Retina (tissue), 1 donor: ENCODE data around the gene KDM5A.
A peak's percentile ranks its signal among the peaks of the same experiment; 100 is the strongest.

Source experiments
- DNase-seq: peaks from one replicate; pipeline ENCODE4 v3.0.0-alpha.2; 2016

KDM5A gene

DNA sequence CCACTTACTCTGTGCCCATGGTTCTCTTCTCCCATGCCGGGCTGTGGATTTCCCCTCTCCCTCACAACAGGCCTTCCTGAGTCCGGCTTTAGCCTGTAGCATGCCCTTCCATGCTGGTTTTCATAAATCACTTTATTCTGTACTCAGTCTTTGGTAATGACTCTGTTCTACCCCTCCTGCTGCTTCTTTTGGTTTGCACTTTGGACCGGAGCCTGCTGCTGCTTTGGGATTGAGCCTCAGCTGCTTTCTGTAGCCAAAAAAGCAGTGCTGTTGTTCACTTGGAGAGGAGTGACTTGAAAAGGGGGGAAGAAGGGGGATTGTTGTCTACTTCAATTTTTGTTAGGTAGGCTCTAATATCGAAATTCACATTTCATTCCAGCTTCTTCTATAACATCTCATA is 118.0 kb downstream of the KDM5A start:
- no peak for DNase-seq

DNA sequence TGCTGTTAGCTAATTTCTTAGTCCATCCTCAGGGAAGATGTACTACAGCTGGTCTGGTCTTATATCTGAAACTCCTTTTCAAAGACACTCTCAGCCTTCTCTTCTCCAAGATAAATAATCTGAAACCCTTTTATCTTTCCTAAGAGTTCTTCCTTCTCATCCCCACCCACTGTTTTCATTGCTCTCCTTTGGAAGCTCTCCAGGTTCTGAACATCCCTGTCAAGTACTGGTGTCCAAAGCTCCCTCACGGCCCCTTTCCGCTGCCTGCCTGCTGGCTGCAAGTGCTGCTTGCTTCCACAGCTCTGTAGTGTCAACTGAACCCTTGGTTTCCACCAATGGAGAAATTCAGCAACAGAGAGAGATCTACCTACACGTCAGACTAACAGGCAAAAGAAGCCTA is 119.9 kb downstream of the KDM5A start:
- DNase-seq = no peak

DNA sequence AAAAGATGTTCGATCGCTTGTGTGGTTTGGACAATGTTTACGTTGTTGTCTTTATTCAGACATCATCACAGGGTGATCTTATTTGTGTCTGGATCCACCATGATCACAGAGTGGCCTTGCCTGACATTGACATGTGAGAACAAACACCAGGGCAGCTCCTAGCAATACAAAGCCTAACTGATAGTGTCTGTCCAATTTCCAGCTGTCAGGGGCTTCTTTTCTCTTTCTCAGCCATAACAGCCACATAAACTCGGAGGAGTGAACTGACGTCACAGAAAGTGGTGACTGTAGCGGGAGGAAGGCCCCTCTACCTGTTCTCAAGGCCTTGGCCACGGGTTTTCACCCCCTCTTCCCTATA is 120.7 kb downstream of the KDM5A start:
- DNase-seq = no peak

DNA sequence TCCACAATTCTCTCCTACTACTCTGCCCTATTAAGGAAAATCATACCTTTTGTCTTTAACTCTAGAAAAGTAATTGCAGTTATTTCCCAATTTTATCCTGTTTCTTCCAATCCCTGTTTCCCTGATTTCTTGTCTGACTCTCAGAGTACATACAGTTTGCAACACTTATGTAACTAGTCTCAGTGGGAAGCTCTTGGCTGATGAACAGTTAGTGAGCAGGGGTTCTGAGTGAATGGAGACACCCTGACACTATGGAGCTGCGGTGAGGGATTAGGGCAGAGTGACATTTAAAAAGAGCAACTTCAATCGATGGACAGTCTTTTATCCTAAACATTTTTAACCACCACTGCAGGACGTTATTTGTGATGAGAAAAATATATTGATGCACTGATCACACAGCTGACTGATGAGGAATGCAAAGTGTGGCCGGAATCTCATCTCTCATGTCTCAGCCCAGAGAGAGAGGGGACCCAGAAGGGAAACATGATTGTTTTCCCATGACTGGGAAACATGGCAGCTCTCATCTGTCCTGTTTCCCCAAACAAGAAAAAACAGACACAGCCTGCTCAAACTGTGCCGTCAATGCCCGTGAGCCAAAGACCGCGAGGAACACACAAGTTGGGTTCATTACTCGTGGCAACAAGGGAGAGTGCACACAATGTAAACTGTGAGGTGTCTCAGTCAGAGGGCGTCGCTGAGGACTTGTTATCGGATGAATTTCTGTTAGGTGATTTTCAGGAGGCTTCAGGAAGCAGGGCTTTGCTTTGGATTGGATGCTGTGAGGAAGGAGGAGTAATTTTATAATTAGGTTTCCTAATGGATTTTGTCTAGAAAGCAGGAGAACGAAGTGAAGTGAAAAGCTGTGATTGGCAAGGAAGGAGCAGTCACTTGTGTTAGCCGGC is 121.3 kb downstream of the KDM5A start:
- DNase-seq = peak; percentile 25

DNA sequence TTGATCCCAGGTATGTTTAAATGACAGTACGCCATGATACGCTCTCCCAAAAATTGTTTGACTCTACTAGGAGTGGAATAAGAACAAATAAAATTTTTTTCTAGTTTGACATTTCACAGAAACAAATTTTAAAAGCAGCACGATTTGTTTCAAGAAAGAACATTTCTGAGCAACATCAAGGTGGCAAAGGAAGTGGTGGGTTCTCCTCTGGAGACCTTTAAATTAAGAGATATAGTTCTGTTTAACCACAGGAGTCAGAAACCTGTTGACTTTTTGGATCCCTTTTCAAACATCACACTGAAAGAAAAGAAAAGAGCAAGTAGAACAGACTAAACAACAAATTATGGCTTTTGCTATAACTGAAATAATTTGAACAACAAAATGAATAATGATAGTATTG is 124.0 kb downstream of the KDM5A start:
- no peak for DNase-seq

DNA sequence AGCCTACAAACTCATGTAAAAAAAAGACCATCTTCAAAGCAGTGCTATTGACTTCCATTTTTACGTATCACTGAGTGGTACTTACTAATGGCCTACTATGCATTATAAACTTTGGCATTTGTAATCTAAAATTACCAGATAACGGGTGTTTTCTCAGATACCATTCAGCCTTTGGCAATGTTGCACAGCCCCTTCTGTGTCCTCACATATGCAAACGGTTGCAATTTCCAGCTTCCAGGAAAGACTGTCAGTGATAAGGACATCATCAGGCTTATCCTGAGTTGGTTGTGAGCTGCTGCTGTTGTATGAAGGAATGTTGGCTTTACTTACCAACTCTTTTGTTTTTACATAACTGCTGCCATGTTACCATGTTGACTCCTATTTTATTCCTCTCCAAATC is 124.9 kb downstream of the KDM5A start:
- no peak for DNase-seq

DNA sequence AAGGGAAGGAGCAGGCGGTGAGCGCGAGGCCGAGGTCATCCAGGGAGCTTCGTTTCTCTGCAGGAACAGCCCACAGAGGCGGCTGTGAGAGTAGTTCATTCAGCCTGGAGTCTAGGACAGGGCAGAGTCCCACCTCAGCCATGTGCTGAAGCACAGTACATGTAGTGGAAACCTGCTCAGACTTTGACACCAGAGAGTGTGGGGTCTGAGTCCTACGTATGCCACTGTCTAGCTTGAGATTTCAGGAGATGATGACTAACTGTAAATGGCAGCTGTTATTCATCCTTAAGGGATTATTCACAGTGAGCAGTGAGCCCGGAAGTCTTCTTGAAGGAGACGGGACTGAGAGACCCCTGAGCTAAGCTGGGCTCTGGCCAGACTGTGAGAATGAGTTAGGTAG is 125.5 kb downstream of the KDM5A start:
- no peak for DNase-seq

DNA sequence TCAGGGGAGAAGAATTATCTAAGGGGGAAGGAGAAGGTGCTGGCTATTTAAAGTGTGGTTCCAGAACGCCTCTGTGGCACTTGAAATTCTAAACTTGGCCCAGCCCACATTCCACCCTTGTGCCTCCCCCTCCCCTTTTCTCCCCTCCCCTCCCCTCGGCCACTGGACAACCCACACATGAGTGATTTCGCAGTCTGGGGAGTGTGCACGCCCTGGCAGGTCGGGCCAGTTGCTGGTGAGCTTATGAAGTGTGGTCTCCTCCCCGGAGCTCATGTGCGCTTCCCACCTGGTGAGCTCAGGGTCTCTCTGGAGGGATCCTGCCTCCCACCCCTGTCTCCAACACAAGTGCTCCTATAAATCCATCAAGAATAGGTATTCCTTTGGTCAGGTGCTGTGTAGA is 126.3 kb downstream of the KDM5A start, which contains the start of gene SLC6A13:
SLC6A13 (minus strand) TSS at position 20 of the 400 bp plus-strand sequence. CDS start 2,784 bp downstream, outside the sequence.
- no peak for DNase-seq

DNA sequence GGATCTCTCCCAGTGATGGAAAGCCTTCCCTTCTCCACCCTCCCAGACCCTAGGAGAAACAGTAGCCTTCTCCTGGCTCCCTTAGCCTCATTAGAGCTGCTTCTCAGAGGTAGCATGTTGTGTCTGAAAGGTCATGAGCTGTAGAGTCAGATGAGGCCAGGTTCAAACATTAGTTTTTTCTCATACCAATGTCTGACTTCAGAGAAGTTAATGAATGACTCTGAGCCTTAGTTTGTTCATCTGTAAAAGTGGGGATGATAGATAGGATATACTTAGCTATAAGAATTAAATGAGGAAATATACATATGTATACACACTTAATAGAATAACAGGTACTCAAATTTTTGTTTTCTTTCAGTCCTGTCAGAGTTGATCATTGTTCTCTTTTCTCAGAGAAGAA is 127.0 kb downstream of the KDM5A start:
- no peak for DNase-seq

DNA sequence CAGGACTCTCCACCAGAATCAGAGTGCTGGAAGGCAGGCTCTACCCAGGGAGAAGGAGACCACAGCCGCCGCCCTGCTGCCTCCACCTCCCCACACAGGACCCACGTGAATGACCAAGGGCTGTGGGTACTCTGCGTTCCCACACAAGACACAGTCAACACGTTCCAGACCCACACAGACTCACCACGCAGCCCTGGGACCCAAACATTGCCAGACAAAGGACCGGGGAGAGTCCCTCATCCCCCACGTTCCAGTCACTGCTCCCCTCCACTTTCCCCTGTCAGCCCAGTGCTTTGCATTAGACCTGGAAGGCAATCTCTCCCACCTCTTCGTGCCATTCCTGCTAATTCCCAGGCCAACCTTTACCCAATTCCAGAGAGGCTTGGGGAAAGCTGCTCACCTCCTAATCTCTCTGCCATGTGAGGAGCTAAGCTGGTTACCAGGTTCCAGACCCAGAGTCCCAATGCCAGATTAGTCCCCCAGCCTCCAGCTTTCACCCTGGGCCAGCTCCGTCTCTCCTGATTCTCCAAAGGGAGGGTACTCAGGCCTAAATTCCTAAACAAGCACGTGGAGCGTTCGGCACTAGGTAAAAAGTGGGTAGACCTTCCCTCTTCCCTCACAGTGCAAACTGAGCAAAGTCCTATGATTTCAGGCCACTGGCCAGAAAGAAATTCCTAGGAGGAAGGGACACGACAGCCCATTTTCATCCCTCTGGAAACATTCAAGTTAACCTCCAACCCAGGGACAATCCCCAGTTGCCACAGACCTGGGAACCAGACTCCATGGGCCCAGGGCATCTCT is 131.4 kb downstream of the KDM5A start:
- no peak for DNase-seq

DNA sequence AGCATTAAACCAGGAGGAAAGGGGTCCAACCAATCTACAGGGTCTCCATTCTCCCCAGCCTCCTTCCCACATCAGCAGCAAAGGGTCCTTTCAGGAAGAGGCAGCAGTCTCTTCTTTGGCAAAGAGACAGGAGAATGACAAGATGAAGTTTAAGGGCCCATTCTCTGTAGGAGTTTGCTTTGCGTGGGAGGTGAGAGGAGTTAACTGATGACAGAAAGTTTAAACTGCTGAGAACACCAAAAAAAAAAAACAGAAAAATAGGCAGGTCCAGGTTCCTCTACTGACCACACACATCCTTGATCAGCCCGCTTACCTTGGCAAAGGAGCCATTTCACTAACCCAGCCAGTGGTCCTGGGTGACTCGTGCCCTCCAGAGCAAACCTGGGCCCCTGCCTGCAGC is 132.2 kb downstream of the KDM5A start:
- no peak for DNase-seq

DNA sequence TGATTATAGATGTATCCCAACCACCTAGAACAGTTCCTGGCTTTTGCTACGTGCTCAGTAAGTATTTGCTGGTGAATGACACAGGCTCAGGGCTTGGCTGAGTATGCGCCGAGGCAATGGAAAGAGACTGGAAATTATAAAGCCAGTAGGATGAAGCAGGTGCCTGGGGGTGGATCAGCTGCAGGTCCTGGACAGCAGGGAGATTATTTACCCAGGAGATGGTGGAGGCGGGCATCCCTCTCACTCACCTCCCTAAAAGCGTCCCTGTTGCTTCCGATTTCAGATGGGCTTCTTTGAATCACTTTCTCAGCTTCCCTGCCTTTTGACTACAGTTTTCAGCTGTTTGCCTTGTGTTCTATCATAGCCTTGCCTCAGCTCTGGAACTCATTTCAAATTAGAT is 132.9 kb downstream of the KDM5A start:
- no peak for DNase-seq

DNA sequence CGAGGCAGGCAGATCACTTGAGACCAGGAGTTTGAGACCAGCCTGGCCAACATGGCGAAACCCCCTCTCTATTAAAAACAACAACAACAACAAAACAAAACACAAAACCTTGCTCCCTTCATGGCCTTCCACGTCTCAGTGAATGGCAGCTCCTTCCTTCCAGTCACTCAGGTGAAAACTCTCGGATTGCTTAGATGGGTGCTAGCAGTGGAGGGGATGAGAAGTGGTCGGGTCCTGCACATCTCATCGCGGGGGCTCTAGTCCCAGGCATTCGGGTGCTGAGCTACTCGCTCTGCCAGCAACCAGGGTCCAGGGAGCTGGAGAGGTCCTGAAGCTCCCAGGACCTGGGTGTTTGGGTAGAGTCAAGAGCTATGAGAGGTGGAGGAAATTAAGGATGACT is 134.2 kb downstream of the KDM5A start:
- DNase-seq = no peak

DNA sequence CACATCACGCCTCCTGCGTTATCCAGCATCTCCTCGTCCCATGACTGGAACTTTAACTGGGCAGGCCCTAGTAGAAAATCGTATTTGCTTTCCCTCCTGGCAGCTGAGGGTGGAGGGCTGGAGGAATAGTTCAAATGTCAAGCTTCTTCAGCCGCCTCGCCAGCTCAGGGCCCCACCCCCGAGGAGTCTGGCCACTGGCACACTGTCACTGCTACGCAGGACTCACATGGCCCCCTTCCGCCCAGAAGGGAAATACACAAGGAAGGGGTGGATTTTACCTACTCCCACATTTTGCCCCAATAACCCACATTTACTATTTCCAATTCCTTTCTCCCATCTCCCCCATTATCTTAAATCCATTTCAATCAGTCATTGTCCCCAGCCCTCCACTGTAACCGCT is 135.1 kb downstream of the KDM5A start:
- no peak for DNase-seq

DNA sequence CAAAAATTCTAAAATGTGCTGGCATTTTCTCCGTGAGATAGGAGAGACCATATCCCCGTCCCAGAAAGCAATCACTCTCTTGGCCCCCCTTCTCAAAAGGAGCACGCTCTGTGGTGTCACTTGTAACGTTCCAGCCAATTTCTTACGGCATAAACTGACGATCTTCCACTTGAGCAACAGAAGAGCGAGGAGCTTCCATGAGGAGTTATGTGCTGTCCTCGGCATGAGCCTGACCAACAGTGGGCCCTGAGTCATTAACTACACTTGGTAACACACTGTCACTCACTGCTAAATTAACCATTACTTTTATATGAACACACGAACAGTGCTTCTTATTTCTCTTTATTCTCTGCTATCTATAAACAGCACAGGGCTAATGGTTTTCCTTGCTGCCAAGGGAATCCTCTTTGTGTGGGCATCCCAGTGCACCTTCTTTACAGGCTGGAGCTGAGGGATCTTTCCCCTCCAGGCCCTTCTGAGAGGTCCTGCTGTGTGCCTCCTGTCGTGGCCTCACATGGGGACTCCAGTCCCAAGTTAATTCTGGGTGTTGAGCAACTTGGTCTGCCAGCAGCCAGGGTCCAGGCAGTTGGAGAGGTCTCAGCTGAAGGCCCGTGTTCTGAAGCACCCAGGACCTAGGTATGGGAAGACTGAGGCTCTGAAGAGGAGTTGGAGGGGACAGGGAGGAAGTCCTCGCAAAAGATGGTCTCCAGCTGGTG is 135.8 kb downstream of the KDM5A start:
- DNase-seq = no peak

DNA sequence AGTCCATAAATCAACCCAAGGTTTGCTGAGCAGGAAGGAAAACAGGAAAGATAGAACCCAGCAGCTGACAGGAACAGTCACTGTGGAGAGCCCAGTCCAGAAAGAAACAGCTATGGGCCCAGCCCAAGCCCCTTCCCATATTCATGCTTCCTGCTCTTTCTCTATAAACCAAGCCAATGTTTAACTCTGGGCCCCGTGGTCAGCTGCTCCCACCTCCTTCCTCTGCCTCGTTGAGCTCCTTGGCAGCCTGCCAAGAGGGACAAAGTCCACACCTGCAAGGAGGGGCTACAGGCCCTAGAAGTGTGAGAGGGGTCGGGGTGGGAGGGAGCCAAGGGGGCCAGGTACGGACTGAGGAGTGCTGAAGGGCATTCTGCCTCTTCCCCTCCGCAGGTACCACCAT is 136.5 kb downstream of the KDM5A start:
- no peak for DNase-seq

DNA sequence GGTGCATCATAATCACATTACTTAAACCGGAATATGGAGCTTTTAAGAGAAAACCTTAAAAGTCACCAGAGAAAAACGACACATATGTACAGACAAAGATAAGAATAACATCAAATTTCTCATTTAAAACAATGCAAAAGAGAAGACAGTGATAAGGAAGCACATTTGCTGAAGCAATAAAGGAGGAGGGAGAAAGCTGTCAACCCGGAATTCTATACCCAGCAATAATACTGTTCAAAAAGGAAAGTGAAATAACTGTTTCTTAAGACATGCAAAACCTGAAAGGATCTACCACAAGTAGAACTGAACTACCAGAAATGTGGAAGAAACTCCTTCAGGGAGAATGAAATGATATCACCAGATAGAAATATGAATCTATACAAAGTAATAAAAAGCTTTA is 141.8 kb downstream of the KDM5A start:
- DNase-seq = no peak

DNA sequence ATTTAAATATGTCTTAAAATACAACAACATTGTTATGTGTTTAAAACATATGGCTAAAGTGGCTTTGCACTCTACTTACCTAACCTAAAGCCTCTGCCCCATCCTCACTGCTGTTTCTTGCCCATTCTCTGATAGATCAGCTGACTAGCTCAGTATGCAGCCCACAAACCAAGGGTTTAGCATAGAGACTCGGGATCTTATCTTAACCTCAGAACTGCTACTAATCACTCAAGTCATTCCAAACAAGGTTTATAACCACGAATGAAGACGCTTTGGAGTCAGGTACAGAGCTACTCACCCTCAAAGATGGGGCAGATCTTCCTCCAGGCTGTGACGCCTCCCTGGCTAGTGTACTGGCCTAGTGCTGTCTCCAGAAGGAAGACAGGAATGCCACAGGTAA is 145.7 kb downstream of the KDM5A start:
- DNase-seq = no peak

DNA sequence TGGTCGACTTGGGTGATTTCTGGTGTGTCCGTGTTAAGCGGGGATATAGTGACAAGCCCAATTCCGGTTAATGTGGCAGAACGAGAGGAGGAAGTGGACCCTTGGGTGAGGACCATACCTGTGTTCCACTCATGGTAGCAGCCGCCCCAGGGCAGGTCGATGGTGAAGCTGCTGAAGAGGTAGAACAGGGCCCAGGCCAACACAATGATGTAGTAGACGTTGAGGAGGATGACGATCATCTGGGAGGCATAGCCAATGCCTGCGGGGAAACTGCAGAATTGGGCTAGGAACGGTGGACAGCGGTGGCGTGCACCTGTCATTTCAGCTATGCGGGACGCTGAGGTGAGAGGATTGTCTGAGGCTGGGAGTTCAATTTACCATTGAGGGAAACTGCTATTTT is 146.6 kb downstream of the KDM5A start:
- DNase-seq = no peak

DNA sequence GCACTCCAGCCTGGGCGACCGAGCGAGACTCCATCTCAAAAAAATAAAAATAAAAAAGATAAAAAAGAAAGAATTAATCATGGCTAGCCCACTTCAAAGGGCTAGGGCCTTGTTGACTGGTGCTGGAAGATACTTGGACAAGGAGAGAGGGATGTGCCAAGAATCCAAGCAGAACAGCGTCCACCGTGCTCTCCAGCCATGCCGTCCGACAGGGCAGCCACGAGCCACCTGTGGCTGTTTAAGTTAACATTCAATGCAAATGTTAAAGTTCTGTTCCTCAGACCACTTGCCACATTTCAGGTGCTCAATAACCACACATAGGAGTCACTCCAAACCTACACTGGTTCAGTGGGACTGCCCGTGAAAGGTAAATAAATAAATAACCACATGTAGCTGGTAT is 147.9 kb downstream of the KDM5A start:
- DNase-seq = no peak

DNA sequence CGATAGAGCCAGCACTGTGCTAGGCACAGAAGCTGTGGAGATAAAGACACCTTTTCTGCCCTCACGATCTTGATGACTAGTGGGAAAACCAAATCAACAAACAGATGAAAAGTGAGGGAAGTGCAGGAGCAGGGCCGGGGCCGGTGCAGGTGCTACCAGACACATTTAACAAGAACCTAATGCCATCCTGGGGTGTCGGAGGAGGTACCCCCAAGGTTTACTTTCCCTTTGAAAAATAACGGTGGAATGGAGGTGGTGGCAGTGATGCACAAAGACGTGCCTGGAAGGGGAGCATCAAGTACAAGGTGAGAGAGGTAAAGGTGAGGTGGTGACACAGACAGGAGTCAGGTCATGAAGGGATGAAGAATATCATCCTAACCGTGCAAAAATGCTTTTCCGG is 148.6 kb downstream of the KDM5A start:
- DNase-seq = no peak

DNA sequence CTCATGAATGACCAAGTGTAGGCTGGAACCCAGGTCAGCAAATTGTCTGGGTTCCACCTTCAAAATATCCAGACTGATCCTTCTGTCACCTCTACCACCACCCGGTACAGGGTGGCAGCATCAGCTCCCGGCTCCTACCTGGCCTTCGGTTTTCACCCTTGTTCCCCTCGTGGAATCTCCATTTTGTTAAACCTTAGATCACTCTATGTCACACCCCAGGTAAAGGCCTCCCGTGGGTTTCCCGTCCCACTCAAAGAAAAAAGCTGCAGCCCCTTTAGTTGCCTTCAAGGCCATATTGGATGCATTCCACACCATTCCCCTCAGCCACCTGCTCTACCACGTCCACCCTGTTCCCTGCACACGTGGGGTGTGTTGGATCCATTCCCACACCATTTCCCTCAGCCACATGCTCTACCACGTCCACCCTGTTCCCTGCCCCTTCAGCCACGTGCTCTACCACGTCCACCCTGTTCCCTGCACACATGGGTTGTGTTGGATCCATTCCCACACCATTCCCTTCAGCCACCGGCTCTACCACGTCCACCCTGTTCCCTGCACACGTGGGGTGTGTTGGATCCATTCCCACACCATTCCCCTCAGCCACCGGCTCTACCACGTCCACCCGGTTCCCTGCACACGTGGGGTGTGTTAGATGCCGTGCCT is 150.3 kb downstream of the KDM5A start:
- DNase-seq = no peak

DNA sequence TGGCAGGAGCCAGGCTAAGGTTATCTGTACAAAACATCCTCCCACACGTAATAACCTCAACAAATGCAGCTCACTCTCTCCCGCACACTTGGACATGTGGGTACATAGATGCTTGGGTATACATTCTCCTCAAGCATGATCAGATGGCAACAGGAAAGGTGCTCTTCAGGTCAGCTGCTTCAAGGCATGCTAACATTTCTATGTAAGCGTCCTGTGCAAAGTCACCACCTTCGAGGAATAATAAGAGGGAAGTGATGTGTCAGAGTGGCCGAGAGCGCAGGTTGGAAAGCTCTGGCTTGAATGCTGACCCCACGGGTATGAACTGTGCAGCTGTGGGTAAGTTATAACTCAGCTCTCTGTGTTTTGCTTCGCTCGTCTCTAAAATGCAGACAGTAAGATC is 151.0 kb downstream of the KDM5A start:
- DNase-seq = no peak
